Prostate gland (tissue), 2 donors: ENCODE data around the gene DUS2. TPM values are rescaled to one million over a fixed set of nuclear protein-coding genes. Genes with fewer than 3 reads are reported as not detected.

Experiments
- DNase-seq: peaks from one replicate; pipeline ENCODE4 v3.0.0-alpha.2; 2019; ENCODE audit warnings: low spot score
- H3K27ac ChIP-seq, 2 donors: fragments of 200-600 bp; sonication (generic); 2 replicates each; pipeline ENCODE4 v1.5.1; 2017 to 2019
- H3K27me3 ChIP-seq: fragments of 200-600 bp; sonication (generic); replicated peaks from 2 replicates; pipeline ENCODE4 v1.5.1; 2019; ENCODE audit not compliant: insufficient read depth
- H3K36me3 ChIP-seq, 2 donors: fragments of 200-600 bp; sonication (generic); 1 replicate in 1 of 2; 2 replicates in 1 of 2; pipeline versions ENCODE4 v1.5.1 to v1.8.1; 2017 to 2019
- H3K4me1 ChIP-seq: fragments of 200-600 bp; sonication (generic); replicated peaks from 2 replicates; pipeline ENCODE4 v1.5.1; 2019
- H3K4me3 ChIP-seq, 2 donors: fragments of 200-600 bp; sonication (generic); 2 replicates each; pipeline ENCODE4 v1.5.1; 2017 to 2019
- H3K9me3 ChIP-seq: fragments of 200-600 bp; sonication (generic); 2 replicates; pipeline ENCODE4 v1.5.1; 2017
- CTCF ChIP-seq, 4 experiments: fragments of 200-600 bp in 2 of 4; fragments of 450-650 bp in 2 of 4; sonication (generic) in 2 of 4; IDR thresholded peaks; 1 replicate in 3 of 4; 2 replicates in 1 of 4; pipeline ENCODE4 v1.5.1; 2016 to 2019; ENCODE audit warnings: antibody characterized with exemption in 4 of 4, mild to moderate bottlenecking in 2 of 4, moderate library complexity in 2 of 4
- POLR2A ChIP-seq: fragments of 450-650 bp; IDR thresholded peaks from one replicate; pipeline ENCODE4 v1.6.1; 2016; ENCODE audit warnings: antibody characterized with exemption, mild to moderate bottlenecking
- POLR2AphosphoS5 ChIP-seq: sonication (generic); formaldehyde crosslinking; IDR thresholded peaks from one replicate; pipeline ENCODE4 v1.6.1; 2017; ENCODE audit warnings: antibody characterized with exemption
- WGBS: methylation state at CpG from one replicate; pipeline ENCODE4 v1.1.5; 2018; 5-methylcytosine and 5-hydroxymethylcytosine counted together
- intact Hi-C: fragments of 100-400 bp; cut with DNase I; formaldehyde crosslinking; loops from one replicate; pipeline ENCODE4 v1.14.2; 2022
- total RNA-seq, 2 donors: library from RNA; depleted of rRNA; stranded (reverse); fragments of >200 nt; gene quantifications; one replicate each; pipeline ENCODE4 v1.1.0, GENCODE V29; 2016

DUS2 gene
- total RNA-seq, 2 donors from 2014 or later, result 7.2 to 14.5 TPM

DNA sequence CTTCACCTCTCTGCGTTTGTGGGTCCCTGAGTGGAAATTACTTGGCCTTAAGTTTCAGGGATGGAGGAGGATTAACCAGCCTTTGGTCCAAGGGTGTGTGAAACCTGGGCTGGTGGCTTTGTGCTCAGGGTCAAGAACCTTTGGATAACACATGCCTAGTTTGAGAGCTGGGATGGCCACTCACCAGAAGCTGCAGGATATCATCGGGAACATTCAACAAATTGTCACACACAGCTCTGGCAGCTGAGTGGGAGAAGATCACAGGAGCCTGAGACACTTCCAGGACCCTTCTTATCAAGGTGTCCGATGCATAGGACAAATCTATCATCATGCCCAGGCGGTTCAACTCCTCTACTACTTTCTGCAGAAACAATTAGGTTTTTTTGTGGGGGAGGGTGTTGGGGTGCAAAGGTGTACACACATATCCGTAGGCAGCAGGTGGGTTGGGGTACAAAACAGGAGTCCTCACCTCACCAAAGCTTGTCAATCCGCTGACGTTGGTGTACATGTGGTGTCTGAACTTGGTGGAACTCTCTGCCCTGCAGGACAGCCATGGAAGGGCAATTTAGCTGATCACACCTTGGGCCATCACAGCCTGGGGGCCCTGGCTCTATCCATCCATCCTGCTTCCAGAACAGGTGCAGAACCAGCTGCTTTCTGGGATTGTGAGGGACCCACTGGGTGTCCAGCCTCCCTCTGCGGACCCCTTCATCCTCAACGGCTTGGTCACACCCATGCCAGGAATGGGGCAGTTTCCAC, 45.4 kb upstream of the DUS2 start:
- H3K36me3 ChIP-seq, result no peaks in the 10 kb centered on the region
- no peak overlapping the region for H3K27ac ChIP-seq
- no peaks in the 10 kb centered on the region for H3K27me3 ChIP-seq
- no peaks in the 10 kb centered on the region for H3K9me3 ChIP-seq
- intact Hi-C loops, result no loop called here
- H3K4me1 ChIP-seq, result no peaks in the 10 kb centered on the region
- H3K4me3 ChIP-seq, result no peak overlapping the region
- WGBS, result 88% methylated on average over 9 of the region's 9 CpGs
- TF ChIP-seq POLR2A (no peak), CTCF (IDR thresholded peaks at IDR 0.05) (no peak), POLR2AphosphoS5 (no peak)
- DNase-seq, result no peak

DNA sequence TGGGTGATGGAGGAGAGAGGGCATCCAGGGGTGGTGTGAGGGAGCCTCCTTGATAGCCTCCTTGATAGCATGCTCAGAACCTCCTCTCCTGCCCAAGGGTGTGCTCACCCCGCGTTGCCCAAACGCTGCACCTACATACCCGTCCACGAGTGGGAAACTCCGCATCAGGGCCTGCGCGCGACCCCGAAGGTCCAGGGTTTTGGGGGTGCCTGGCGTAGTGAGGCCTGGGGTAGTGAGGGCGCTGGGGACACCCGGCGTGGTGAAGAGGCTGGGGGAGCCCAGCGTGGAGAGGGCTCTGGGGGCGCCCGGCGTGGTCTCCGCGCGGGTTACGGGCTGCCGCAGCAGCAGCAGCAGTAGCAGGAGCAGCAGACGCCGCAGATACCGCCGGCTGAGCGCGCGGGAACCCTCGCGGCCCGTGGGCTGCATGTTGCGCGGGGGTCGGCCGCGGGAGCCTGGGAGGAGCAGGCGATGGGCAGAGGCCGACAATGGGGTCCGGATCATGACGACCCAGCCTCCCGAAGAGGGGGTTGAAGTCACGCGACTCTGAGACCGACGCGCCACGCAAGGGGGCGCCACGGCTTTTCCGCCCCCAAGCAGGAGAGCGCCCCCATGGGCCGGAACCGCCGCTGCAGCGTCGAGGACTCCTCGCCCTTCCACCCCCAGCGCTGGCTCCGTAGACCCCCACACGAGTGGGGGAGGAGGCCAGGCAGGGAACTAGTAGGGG, 43.0 kb upstream of the DUS2 start, which contains the start of gene DPEP3:
Gene DPEP3 (minus strand): TSS at position 545 of the 724 bp plus-strand sequence. CDS start 119 bp downstream, at position 426.
- no peak within 1 kb of the TSS for H3K27ac ChIP-seq
- 74% methylated on average over 47 of the region's 62 CpGs for WGBS
- no peaks in the 10 kb centered on the region for H3K27me3 ChIP-seq
- no peak for DNase-seq
- H3K36me3 ChIP-seq, result no peaks in the 10 kb centered on the region
- TF ChIP-seq CTCF (IDR thresholded peaks at IDR 0.05) (no peak), POLR2AphosphoS5 (no peak), POLR2A (no peak)
- H3K9me3 ChIP-seq, result no peaks in the 10 kb centered on the region
- H3K4me3 ChIP-seq, result no peak within 1 kb of the TSS
- intact Hi-C loops, result loop anchor here (10.0 kb wide), 1 partner anchor 55 kb away; no protein-coding TSS in a partner anchor
- no peaks in the 10 kb centered on the region for H3K4me1 ChIP-seq

- WGBS, result 98% methylated on average over 31 of the region's 49 CpGs
- intact Hi-C loops, result loop anchor here (10.0 kb wide), 1 partner anchor 53 kb away; no protein-coding TSS in a partner anchor
- no peak for TF ChIP-seq POLR2AphosphoS5
- no peak for TF ChIP-seq POLR2A
- no peak for TF ChIP-seq CTCF (IDR thresholded peaks at IDR 0.05)
- DNase-seq, result no peak
- no peaks in the 10 kb centered on the region for H3K4me1 ChIP-seq
- no peaks in the 10 kb centered on the region for H3K27me3 ChIP-seq
- H3K9me3 ChIP-seq, result no peaks in the 10 kb centered on the region
- no peaks in the 10 kb centered on the region for H3K36me3 ChIP-seq
- no peak overlapping the region for H3K27ac ChIP-seq
- no peak overlapping the region for H3K4me3 ChIP-seq
Measured at GRCh38 chr16:67982011-67982696, 40.9 kb upstream of the DUS2 start.

DNA sequence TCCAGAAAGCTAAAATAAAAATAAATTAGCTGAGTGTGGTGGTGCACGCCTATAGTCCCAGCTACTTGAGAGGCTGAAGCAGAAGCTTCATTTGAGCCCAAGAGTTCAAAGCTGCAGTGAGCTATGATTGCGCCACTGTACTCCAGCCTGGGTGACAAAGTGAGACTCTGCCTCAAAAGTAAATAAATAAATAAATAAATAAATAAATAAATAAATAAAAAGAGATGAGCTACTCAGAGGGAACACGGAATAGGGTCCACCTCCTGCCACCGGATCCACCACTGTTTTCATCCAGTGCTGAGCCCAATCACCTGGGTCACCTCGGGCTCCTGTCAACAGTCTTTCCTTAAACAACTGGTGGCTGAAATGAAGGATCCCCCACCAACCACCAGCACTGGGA, 36.1 kb upstream of the DUS2 start:
- Histone ChIP-seq H3K9me3 (no peaks in the 10 kb centered on the region), H3K4me1 (no peaks in the 10 kb centered on the region), H3K4me3 (no peak overlapping the region), H3K36me3 (no peaks in the 10 kb centered on the region), H3K27me3 (no peaks in the 10 kb centered on the region), H3K27ac (no peak overlapping the region)
- DNase-seq, result no peak
- intact Hi-C loops, result loop anchor here (10.0 kb wide), 1 partner anchor 48 kb away; no protein-coding TSS in a partner anchor
- 87% methylated on average over 5 of the region's 5 CpGs for WGBS
- TF ChIP-seq POLR2A (no peak), POLR2AphosphoS5 (no peak), CTCF (IDR thresholded peaks at IDR 0.05) (no peak)
